A172 (cell line): ENCODE measurements around the gene TREML4. TPM values are rescaled to one million over a fixed set of nuclear protein-coding genes. Genes with fewer than 3 reads are reported as not detected.

Source experiments
- DNase-seq: peaks from one replicate; pipeline ENCODE4 v3.0.0-alpha.2; 2015; ENCODE audit warnings: low spot score
- total RNA-seq: library from RNA; depleted of rRNA; stranded (reverse); fragments of >200 nt; shearing (Covaris generic); gene quantifications from 2 replicates; pipeline ENCODE4 v1.2.3, GENCODE V29; 2014; rRNA removed

TREML4 gene
- total RNA-seq, 1 experiment from 2014 or later = not detected

DNA sequence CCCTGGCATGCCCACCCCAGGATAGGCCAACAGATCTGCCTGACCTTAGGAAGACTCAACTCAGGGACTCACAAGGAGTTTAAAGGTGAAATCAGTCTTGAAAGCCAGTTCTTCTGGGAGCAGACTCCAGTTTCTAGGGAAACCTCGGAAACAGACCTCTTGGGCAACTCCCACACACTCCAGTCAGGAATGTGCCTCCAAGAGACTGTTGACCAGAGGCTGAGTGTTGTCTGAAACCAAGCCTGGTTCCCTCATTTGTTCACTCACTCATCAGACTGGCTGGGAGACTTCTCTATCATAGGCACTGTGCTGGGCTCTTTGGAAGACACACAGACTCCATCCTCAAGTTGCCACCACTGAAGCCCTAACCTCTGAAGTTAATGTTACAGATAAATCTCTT lies 56.6 kb downstream of the TREML4 start:
- DNase-seq = no peak

- DNase-seq = peak; percentile 25
Observed at GRCh38 chr6:41286544-41287346, 58.6 kb downstream of the TREML4 start, which contains the start of gene TREM1. Gene TREM1 (minus strand): TSS chr6:41286682. CDS start chr6:41286655, 27 bp downstream.

- DNase-seq = no peak
Observed at GRCh38 chr6:41288030-41288753, 60.0 kb downstream of the TREML4 start.

Other genes with a start within 250 kb of the TREML4 start
- gene UNC5CL, start 189.1 kb upstream of the TREML4 start, total RNA-seq = 0.62 TPM in 1 of 2 replicates, not detected in the other
- gene TSPO2, start 185.9 kb upstream of the TREML4 start, total RNA-seq = not detected in 2 replicates
- not detected in 2 replicates for gene APOBEC2, start 175.1 kb upstream of the TREML4 start, total RNA-seq
- 9.3 and 15.2 TPM in 2 replicates for gene OARD1, start 156.0 kb upstream of the TREML4 start, total RNA-seq
- 12.9 and 15.4 TPM in 2 replicates for gene NFYA, start 155.4 kb upstream of the TREML4 start, total RNA-seq
- not detected in 2 replicates for gene TREML1, start 74.0 kb upstream of the TREML4 start, total RNA-seq
- gene TREM2, start 65.2 kb upstream of the TREML4 start, total RNA-seq = not detected in 2 replicates
- not detected in 2 replicates for gene TREML2, start 27.2 kb upstream of the TREML4 start, total RNA-seq
- gene TREM1, start 58.3 kb downstream of the TREML4 start, total RNA-seq = not detected in 2 replicates
- gene NCR2, start 107.3 kb downstream of the TREML4 start, total RNA-seq = not detected in 2 replicates